HepG2 (cell line): ENCODE data around the gene UBE2Q2. TPM values are rescaled to one million over a fixed set of nuclear protein-coding genes. Genes with fewer than 3 reads are reported as not detected.

Experiments used
- ATAC-seq: fragments of 200-7000 bp; cut with Tn5 transposase; 3 replicates; pipeline ENCODE4 v1.9.1; 2020; ENCODE audit warnings: mild to moderate bottlenecking, moderate library complexity
- BruUV-seq: library from RNA; stranded (reverse); fragments of 400-500 nt; replicated peaks from 2 replicates; lab custom pipeline; 2021; lab: Mats Ljungman, UMichigan
- CTCF ChIA-PET: fragments of 300-600 bp; formaldehyde crosslinking; extraction: SDS; loops from one replicate; lab custom pipeline; 2021; ENCODE audit warnings: low total read pairs, inconsistent platforms, low intra/inter-chr PET ratio; lab: Yijun Ruan, JAX
- POLR2A ChIA-PET: fragments of 350-600 bp; sonication (Branson Sonifier 250); formaldehyde crosslinking; loops from one replicate; lab custom pipeline; 2020; ENCODE audit warnings: antibody characterized with exemption, inconsistent platforms; lab: Yijun Ruan, JAX
- DNase-seq: peaks from one replicate; pipeline ENCODE4 v3.0.0-alpha.2; 2015; ENCODE audit warnings: low spot score
- FAIRE-seq: peaks from 3 replicates; lab custom pipeline; 2011; peaks lifted over from hg19 to GRCh38; lab: Jason Lieb, UNC
- H2AFZ ChIP-seq: one replicate; pipeline ENCODE4 v1.6.1; 2011; ENCODE audit warnings: low read length, inconsistent platforms
- H3K27ac ChIP-seq: fragments of 300-600 bp; 3 replicates; pipeline ENCODE4 v1.8.0; 2011; ENCODE audit warnings: mixed run types, mild to moderate bottlenecking, mixed read lengths, low read length, inconsistent platforms; ENCODE audit not compliant: insufficient read depth; ENCODE audit errors: extremely low read length
- H3K27me3 ChIP-seq, 2 experiments: fragments of 200-600 bp in 1 of 2; 2 replicates in 1 of 2; 3 replicates in 1 of 2; pipeline versions ENCODE4 v1.6.0 to v1.8.0; 2011; ENCODE audit warnings: low read length in 2 of 2, mild to moderate bottlenecking in 2 of 2, moderate library complexity in 2 of 2, inconsistent platforms in 1 of 2; ENCODE audit not compliant: insufficient read depth in 2 of 2, control insufficient read depth in 1 of 2
- H3K36me3 ChIP-seq, 2 experiments: fragments of 200-600 bp in 1 of 2; replicated peaks in 1 of 2; 2 replicates in 1 of 2; 3 replicates in 1 of 2; pipeline versions ENCODE4 v1.5.1 to v1.8.0; 2011; ENCODE audit warnings: low read length in 2 of 2, inconsistent platforms in 1 of 2; ENCODE audit not compliant: insufficient read depth in 2 of 2, control insufficient read depth in 1 of 2
- H3K4me1 ChIP-seq: 2 replicates; pipeline ENCODE4 v1.5.1; 2012; ENCODE audit warnings: low read length, inconsistent platforms; ENCODE audit not compliant: insufficient read depth
- H3K4me2 ChIP-seq: 2 replicates; pipeline ENCODE4 v1.6.0; 2011; ENCODE audit warnings: low read depth, low read length, inconsistent platforms
- H3K4me3 ChIP-seq, 3 experiments: fragments of 200-600 bp in 1 of 3; sonication (generic), shearing (Covaris generic) in 1 of 3; replicated peaks in 1 of 3; 2 replicates each; pipeline ENCODE4 v1.5.1; 2011 to 2016; ENCODE audit warnings: low read length in 3 of 3, inconsistent platforms in 2 of 3, low read depth in 2 of 3, mild to moderate bottlenecking in 2 of 3, control low read depth in 1 of 3, mixed read lengths in 1 of 3; ENCODE audit not compliant: insufficient read depth in 1 of 3
- H3K79me2 ChIP-seq: one replicate; pipeline ENCODE4 v1.6.1; 2011; ENCODE audit warnings: low read length, inconsistent platforms; ENCODE audit not compliant: insufficient read depth
- H3K9ac ChIP-seq: 2 replicates; pipeline ENCODE4 v1.6.0; 2011; ENCODE audit warnings: mild to moderate bottlenecking, low read depth, low read length, inconsistent platforms; ENCODE audit not compliant: insufficient read depth
- H3K9me3 ChIP-seq: 2 replicates; pipeline ENCODE4 v1.5.1; 2012; ENCODE audit warnings: mild to moderate bottlenecking, low read length
- H4K20me1 ChIP-seq: 2 replicates; pipeline ENCODE4 v1.6.0; 2011; ENCODE audit warnings: inconsistent platforms, mild to moderate bottlenecking, low read length, moderate library complexity; ENCODE audit not compliant: insufficient read depth
- CBX1 ChIP-seq: IDR thresholded peaks from one replicate; pipeline ENCODE4 v1.6.1; 2016; ENCODE audit warnings: antibody characterized with exemption, low read depth
- HDAC1 ChIP-seq: sonication (generic); formaldehyde crosslinking; IDR thresholded peaks from 2 replicates; pipeline ENCODE4 v1.5.1; 2020; ENCODE audit warnings: mild to moderate bottlenecking, missing genetic modification reagents
- HHEX ChIP-seq: IDR thresholded peaks from 2 replicates; pipeline ENCODE4 v1.6.1; 2016; ENCODE audit warnings: control low read depth
- MTF1 ChIP-seq: sonication (generic); formaldehyde crosslinking; IDR thresholded peaks from 2 replicates; pipeline ENCODE4 v1.5.0; 2020; ENCODE audit warnings: missing genetic modification reagents
- MTF2 ChIP-seq: sonication (generic); formaldehyde crosslinking; IDR thresholded peaks from 2 replicates; pipeline ENCODE4 v1.5.0; 2020; ENCODE audit warnings: missing genetic modification reagents, borderline replicate concordance
- STAT5B ChIP-seq: sonication (generic); formaldehyde crosslinking; IDR thresholded peaks from 2 replicates; pipeline ENCODE4 v1.4.0; 2020; ENCODE audit warnings: missing genetic modification reagents
- TARDBP ChIP-seq: sonication (generic); formaldehyde crosslinking; IDR thresholded peaks from 2 replicates; pipeline ENCODE4 v1.8.0; 2022; ENCODE audit warnings: mild to moderate bottlenecking, missing genetic modification reagents
- TGIF2 ChIP-seq: IDR thresholded peaks from 2 replicates; pipeline ENCODE4 v1.6.1; 2016; ENCODE audit warnings: control low read depth, missing compliant biosample characterization
- YEATS4 ChIP-seq: sonication (generic); formaldehyde crosslinking; IDR thresholded peaks from 2 replicates; pipeline ENCODE4 v1.4.0; 2020; ENCODE audit warnings: missing genetic modification reagents, borderline replicate concordance
- ZC3H13 ChIP-seq: sonication (generic); formaldehyde crosslinking; IDR thresholded peaks from 2 replicates; pipeline ENCODE4 v1.8.1; 2023; ENCODE audit warnings: mild to moderate bottlenecking, missing genetic modification reagents, moderate library complexity
- ZNF263 ChIP-seq: sonication (generic); formaldehyde crosslinking; IDR thresholded peaks from 2 replicates; pipeline ENCODE4 v1.4.0; 2020; ENCODE audit warnings: missing genetic modification reagents
- ZNF3 ChIP-seq: IDR thresholded peaks from 2 replicates; pipeline ENCODE4 v1.7.0; 2017; ENCODE audit warnings: inconsistent platforms
- ZNF775 ChIP-seq: sonication (generic); formaldehyde crosslinking; IDR thresholded peaks from 2 replicates; pipeline ENCODE4 v1.4.0; 2020; ENCODE audit warnings: missing genetic modification reagents, mild to moderate bottlenecking, moderate library complexity, borderline replicate concordance
- WGBS: methylation state at CpG from one replicate; pipeline ENCODE4 v1.1.6; 2017; ENCODE audit warnings: low lambda C conversion rate; 5-methylcytosine and 5-hydroxymethylcytosine counted together
- in situ Hi-C: cut with HindIII; loops from 2 replicates; pipeline ENCODE4 v1.10.0; 2017; ENCODE audit warnings: low pct_unique_long_range_greater_than_20kb; ENCODE audit not compliant: extremely low pct_ligation_motif_present
- intact Hi-C: fragments of 100-400 bp; cut with micrococcal nuclease; formaldehyde crosslinking; loops from one replicate; pipeline ENCODE4 v1.10.0; 2022; ENCODE audit not compliant: unreplicated experiment
- polyA plus RNA-seq, 8 experiments: library from polyadenylated mRNA; depleted of rRNA in 3 of 8; stranded (reverse) in 7 of 8; unstranded in 1 of 8; fragments of >200 nt; fragmentation: Illumina TruSeq in 4 of 8; extraction: Trizol in 4 of 8; gene quantifications; 2 replicates each; pipeline versions ENCODE4 v1.2.1 to v1.2.3, GENCODE V29; 2011 to 2016; ENCODE audit warnings: low read depth in 4 of 8, missing spikeins in 1 of 8, mixed read lengths in 1 of 8; ENCODE audit not compliant: insufficient read depth in 1 of 8
- total RNA-seq, 5 experiments: library from RNA; depleted of rRNA; stranded (reverse); fragments of >200 nt; fragmentation: Illumina TruSeq; extraction: Trizol; gene quantifications; 2 replicates each; pipeline ENCODE4 v1.2.3, GENCODE V29; 2016; ENCODE audit warnings: low read depth in 1 of 5
- TF ChIP-seq, protein P1 (sequence below): sonication (generic); formaldehyde crosslinking; IDR thresholded peaks from 2 replicates; pipeline ENCODE4 v1.4.0; 2020; ENCODE audit warnings: missing genetic modification reagents
- TF ChIP-seq, protein P2 (sequence below): sonication (generic); formaldehyde crosslinking; IDR thresholded peaks from 2 replicates; pipeline ENCODE4 v1.8.1; 2022; ENCODE audit warnings: low read depth, mild to moderate bottlenecking, missing genetic modification reagents
- TF ChIP-seq, protein P3 (sequence below): fragments of 450-650 bp; IDR thresholded peaks from 2 replicates; pipeline ENCODE4 v1.6.1; 2017; ENCODE audit warnings: mild to moderate bottlenecking
- TF ChIP-seq, protein P4 (sequence below): sonication (generic); formaldehyde crosslinking; conservative IDR thresholded peaks from 2 replicates; pipeline ENCODE4 v1.8.0; 2022; ENCODE audit warnings: missing genetic modification reagents

The UBE2Q2 gene
- total and polyA plus RNA-seq, 2 of the 13 experiments (the other 11 are each of a cell fraction or from before 2014, with no cell fraction given), result 10.6 to 20.4 TPM

DNA sequence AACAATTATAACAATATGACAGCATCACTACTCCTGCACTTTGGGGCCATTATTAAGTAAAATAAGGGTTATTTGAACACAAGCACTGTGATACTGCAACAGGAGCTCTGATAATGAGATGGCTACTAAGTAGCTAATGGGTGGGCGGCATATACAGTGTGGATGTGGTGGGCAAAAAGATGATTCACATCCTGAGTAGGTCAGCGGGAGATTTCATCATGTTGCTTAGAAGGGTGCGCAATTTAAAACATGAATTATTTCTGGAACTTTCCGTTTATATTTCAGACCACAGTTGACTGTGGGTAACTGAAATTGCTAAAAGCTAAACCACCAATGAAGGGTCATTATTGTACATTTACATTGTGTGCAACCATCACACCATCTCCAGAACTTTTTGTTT, 102.7 kb downstream of the UBE2Q2 start (continued):
- no peak for TF ChIP-seq CBX1
- TF ChIP-seq TGIF2, result no peak
- TF ChIP-seq, protein P1, sequence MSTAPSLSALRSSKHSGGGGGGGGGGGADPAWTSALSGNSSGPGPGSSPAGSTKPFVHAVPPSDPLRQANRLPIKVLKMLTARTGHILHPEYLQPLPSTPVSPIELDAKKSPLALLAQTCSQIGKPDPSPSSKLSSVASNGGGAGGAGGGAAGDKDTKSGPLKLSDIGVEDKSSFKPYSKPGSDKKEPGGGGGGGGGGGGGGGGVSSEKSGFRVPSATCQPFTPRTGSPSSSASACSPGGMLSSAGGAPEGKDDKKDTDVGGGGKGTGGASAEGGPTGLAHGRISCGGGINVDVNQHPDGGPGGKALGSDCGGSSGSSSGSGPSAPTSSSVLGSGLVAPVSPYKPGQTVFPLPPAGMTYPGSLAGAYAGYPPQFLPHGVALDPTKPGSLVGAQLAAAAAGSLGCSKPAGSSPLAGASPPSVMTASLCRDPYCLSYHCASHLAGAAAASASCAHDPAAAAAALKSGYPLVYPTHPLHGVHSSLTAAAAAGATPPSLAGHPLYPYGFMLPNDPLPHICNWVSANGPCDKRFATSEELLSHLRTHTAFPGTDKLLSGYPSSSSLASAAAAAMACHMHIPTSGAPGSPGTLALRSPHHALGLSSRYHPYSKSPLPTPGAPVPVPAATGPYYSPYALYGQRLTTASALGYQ (CRISPR knock-in tag), result no peak
- TF ChIP-seq, protein P2, sequence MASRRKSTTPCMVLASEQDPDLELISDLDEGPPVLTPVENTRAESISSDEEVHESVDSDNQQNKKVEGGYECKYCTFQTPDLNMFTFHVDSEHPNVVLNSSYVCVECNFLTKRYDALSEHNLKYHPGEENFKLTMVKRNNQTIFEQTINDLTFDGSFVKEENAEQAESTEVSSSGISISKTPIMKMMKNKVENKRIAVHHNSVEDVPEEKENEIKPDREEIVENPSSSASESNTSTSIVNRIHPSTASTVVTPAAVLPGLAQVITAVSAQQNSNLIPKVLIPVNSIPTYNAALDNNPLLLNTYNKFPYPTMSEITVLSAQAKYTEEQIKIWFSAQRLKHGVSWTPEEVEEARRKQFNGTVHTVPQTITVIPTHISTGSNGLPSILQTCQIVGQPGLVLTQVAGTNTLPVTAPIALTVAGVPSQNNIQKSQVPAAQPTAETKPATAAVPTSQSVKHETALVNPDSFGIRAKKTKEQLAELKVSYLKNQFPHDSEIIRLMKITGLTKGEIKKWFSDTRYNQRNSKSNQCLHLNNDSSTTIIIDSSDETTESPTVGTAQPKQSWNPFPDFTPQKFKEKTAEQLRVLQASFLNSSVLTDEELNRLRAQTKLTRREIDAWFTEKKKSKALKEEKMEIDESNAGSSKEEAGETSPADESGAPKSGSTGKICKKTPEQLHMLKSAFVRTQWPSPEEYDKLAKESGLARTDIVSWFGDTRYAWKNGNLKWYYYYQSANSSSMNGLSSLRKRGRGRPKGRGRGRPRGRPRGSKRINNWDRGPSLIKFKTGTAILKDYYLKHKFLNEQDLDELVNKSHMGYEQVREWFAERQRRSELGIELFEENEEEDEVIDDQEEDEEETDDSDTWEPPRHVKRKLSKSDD, result no peak
- no peak for TF ChIP-seq YEATS4 (CRISPR knock-in tag)
- TF ChIP-seq HHEX (CRISPR knock-in tag), result no peak

DNA sequence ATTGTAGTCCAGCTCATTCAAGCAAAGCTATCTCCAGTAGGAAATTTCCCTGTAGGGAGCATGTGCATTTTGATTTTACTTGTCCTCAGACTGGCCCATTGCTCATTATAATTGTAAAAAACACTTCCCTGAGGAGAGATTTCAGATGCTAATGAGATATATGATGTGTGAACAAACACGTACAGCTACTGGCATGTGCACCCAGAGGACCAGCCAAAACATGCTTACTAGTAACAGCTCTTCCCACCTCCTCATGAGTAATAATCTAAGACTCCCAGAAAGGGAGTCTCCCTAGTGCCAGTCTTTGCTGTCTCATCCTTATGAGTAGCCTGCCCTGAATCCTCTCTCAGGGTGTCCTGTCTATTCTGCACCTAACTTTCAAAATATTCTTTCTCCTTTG, 103.8 kb downstream of the UBE2Q2 start:
- no peak for ATAC-seq
- WGBS, result 33% methylated on average over 1 of the region's 1 CpG
- ChIA-PET POLR2A (no interaction called here), CTCF (no interaction called here)
- FAIRE-seq, result no peak
- in situ Hi-C loops, result no loop called here
- Histone ChIP-seq H3K4me3 (no peak overlapping the region), H3K27me3 (no peaks in the 10 kb centered on the region), H3K4me2 (no peak overlapping the region), H3K79me2 (no peaks in the 10 kb centered on the region), H3K9me3 (no peaks in the 10 kb centered on the region), H3K9ac (no peak overlapping the region), H4K20me1 (no peaks in the 10 kb centered on the region), H3K4me1 (no peaks in the 10 kb centered on the region; the same call in 1 of the 2 replicates), H2AFZ (no peak overlapping the region), H3K27ac (no peak overlapping the region), H3K36me3 (no peaks in the 10 kb centered on the region)
- intact Hi-C loops, result no loop called here
- BruUV-seq, result no TSS peak
- no peak for DNase-seq
- TF ChIP-seq ZNF3 (CRISPR knock-in tag) (no peak), TARDBP (no peak), MTF1 (no peak), MTF2 (no peak), HDAC1 (CRISPR knock-in tag) (no peak), ZNF263 (no peak), ZC3H13 (no peak), ZNF775 (CRISPR knock-in tag) (no peak), STAT5B (CRISPR knock-in tag) (no peak)
- TF ChIP-seq, protein P3, sequence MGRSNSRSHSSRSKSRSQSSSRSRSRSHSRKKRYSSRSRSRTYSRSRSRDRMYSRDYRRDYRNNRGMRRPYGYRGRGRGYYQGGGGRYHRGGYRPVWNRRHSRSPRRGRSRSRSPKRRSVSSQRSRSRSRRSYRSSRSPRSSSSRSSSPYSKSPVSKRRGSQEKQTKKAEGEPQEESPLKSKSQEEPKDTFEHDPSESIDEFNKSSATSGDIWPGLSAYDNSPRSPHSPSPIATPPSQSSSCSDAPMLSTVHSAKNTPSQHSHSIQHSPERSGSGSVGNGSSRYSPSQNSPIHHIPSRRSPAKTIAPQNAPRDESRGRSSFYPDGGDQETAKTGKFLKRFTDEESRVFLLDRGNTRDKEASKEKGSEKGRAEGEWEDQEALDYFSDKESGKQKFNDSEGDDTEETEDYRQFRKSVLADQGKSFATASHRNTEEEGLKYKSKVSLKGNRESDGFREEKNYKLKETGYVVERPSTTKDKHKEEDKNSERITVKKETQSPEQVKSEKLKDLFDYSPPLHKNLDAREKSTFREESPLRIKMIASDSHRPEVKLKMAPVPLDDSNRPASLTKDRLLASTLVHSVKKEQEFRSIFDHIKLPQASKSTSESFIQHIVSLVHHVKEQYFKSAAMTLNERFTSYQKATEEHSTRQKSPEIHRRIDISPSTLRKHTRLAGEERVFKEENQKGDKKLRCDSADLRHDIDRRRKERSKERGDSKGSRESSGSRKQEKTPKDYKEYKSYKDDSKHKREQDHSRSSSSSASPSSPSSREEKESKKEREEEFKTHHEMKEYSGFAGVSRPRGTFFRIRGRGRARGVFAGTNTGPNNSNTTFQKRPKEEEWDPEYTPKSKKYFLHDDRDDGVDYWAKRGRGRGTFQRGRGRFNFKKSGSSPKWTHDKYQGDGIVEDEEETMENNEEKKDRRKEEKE, result no peak
- TF ChIP-seq, protein P4, sequence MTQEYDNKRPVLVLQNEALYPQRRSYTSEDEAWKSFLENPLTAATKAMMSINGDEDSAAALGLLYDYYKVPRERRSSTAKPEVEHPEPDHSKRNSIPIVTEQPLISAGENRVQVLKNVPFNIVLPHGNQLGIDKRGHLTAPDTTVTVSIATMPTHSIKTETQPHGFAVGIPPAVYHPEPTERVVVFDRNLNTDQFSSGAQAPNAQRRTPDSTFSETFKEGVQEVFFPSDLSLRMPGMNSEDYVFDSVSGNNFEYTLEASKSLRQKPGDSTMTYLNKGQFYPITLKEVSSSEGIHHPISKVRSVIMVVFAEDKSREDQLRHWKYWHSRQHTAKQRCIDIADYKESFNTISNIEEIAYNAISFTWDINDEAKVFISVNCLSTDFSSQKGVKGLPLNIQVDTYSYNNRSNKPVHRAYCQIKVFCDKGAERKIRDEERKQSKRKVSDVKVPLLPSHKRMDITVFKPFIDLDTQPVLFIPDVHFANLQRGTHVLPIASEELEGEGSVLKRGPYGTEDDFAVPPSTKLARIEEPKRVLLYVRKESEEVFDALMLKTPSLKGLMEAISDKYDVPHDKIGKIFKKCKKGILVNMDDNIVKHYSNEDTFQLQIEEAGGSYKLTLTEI (CRISPR knock-in tag), result no peak
